HepG2 (cell line): ENCODE measurements around the gene SNX27. TPM values are rescaled to one million over a fixed set of nuclear protein-coding genes. Genes with fewer than 3 reads are reported as not detected.
A peak's percentile ranks its signal among the peaks of the same experiment; 100 is the strongest.

Experiments used
- ATAC-seq: fragments of 200-7000 bp; cut with Tn5 transposase; 3 replicates; pipeline ENCODE4 v1.9.1; 2020; ENCODE audit warnings: mild to moderate bottlenecking, moderate library complexity
- BruUV-seq: library from RNA; stranded (reverse); fragments of 400-500 nt; replicated peaks from 2 replicates; lab custom pipeline; 2021; lab: Mats Ljungman, UMichigan
- CTCF ChIA-PET: fragments of 300-600 bp; formaldehyde crosslinking; extraction: SDS; loops from one replicate; lab custom pipeline; 2021; ENCODE audit warnings: low total read pairs, inconsistent platforms, low intra/inter-chr PET ratio; lab: Yijun Ruan, JAX
- POLR2A ChIA-PET: fragments of 350-600 bp; sonication (Branson Sonifier 250); formaldehyde crosslinking; loops from one replicate; lab custom pipeline; 2020; ENCODE audit warnings: antibody characterized with exemption, inconsistent platforms; lab: Yijun Ruan, JAX
- DNase-seq: peaks from one replicate; pipeline ENCODE4 v3.0.0-alpha.2; 2015; ENCODE audit warnings: low spot score
- FAIRE-seq: peaks from 3 replicates; lab custom pipeline; 2011; peaks lifted over from hg19 to GRCh38; lab: Jason Lieb, UNC
- H2AFZ ChIP-seq: one replicate; pipeline ENCODE4 v1.6.1; 2011; ENCODE audit warnings: low read length, inconsistent platforms
- H3K27ac ChIP-seq: fragments of 300-600 bp; 3 replicates; pipeline ENCODE4 v1.8.0; 2011; ENCODE audit warnings: mixed run types, mild to moderate bottlenecking, mixed read lengths, low read length, inconsistent platforms; ENCODE audit not compliant: insufficient read depth; ENCODE audit errors: extremely low read length
- H3K27me3 ChIP-seq, 2 experiments: fragments of 200-600 bp in 1 of 2; 2 replicates in 1 of 2; 3 replicates in 1 of 2; pipeline versions ENCODE4 v1.6.0 to v1.8.0; 2011; ENCODE audit warnings: low read length in 2 of 2, mild to moderate bottlenecking in 2 of 2, moderate library complexity in 2 of 2, inconsistent platforms in 1 of 2; ENCODE audit not compliant: insufficient read depth in 2 of 2, control insufficient read depth in 1 of 2
- H3K36me3 ChIP-seq, 2 experiments: fragments of 200-600 bp in 1 of 2; replicated peaks in 1 of 2; 2 replicates in 1 of 2; 3 replicates in 1 of 2; pipeline versions ENCODE4 v1.5.1 to v1.8.0; 2011; ENCODE audit warnings: low read length in 2 of 2, inconsistent platforms in 1 of 2; ENCODE audit not compliant: insufficient read depth in 2 of 2, control insufficient read depth in 1 of 2
- H3K4me1 ChIP-seq: 2 replicates; pipeline ENCODE4 v1.5.1; 2012; ENCODE audit warnings: low read length, inconsistent platforms; ENCODE audit not compliant: insufficient read depth
- H3K4me2 ChIP-seq: 2 replicates; pipeline ENCODE4 v1.6.0; 2011; ENCODE audit warnings: low read depth, low read length, inconsistent platforms
- H3K4me3 ChIP-seq, 3 experiments: fragments of 200-600 bp in 1 of 3; sonication (generic), shearing (Covaris generic) in 1 of 3; replicated peaks in 1 of 3; 2 replicates each; pipeline ENCODE4 v1.5.1; 2011 to 2016; ENCODE audit warnings: low read length in 3 of 3, inconsistent platforms in 2 of 3, low read depth in 2 of 3, mild to moderate bottlenecking in 2 of 3, control low read depth in 1 of 3, mixed read lengths in 1 of 3; ENCODE audit not compliant: insufficient read depth in 1 of 3
- H3K79me2 ChIP-seq: one replicate; pipeline ENCODE4 v1.6.1; 2011; ENCODE audit warnings: low read length, inconsistent platforms; ENCODE audit not compliant: insufficient read depth
- H3K9ac ChIP-seq: 2 replicates; pipeline ENCODE4 v1.6.0; 2011; ENCODE audit warnings: mild to moderate bottlenecking, low read depth, low read length, inconsistent platforms; ENCODE audit not compliant: insufficient read depth
- H3K9me3 ChIP-seq: 2 replicates; pipeline ENCODE4 v1.5.1; 2012; ENCODE audit warnings: mild to moderate bottlenecking, low read length
- H4K20me1 ChIP-seq: 2 replicates; pipeline ENCODE4 v1.6.0; 2011; ENCODE audit warnings: inconsistent platforms, mild to moderate bottlenecking, low read length, moderate library complexity; ENCODE audit not compliant: insufficient read depth
- HNF4A ChIP-seq: sonication (generic); formaldehyde crosslinking; IDR thresholded peaks from 2 replicates; pipeline ENCODE4 v1.4.0; 2020; ENCODE audit warnings: missing genetic modification reagents
- PAWR ChIP-seq: sonication (generic); formaldehyde crosslinking; IDR thresholded peaks from 2 replicates; pipeline ENCODE4 v1.4.0; 2020; ENCODE audit warnings: missing genetic modification reagents, mild to moderate bottlenecking, borderline replicate concordance
- RAD51 ChIP-seq: fragments of 450-650 bp; IDR thresholded peaks from 2 replicates; pipeline ENCODE4 v1.6.1; 2016; ENCODE audit warnings: borderline replicate concordance
- ZNF121 ChIP-seq: sonication (generic); formaldehyde crosslinking; IDR thresholded peaks from 2 replicates; pipeline ENCODE4 v1.5.0; 2020; ENCODE audit warnings: mild to moderate bottlenecking, missing genetic modification reagents
- ZNF724P ChIP-seq: sonication (generic); formaldehyde crosslinking; IDR thresholded peaks from 2 replicates; pipeline ENCODE4 v1.8.0; 2022; ENCODE audit warnings: missing genetic modification reagents, borderline replicate concordance
- WGBS: methylation state at CpG from one replicate; pipeline ENCODE4 v1.1.6; 2017; ENCODE audit warnings: low lambda C conversion rate; 5-methylcytosine and 5-hydroxymethylcytosine counted together
- in situ Hi-C: cut with HindIII; loops from 2 replicates; pipeline ENCODE4 v1.10.0; 2017; ENCODE audit warnings: low pct_unique_long_range_greater_than_20kb; ENCODE audit not compliant: extremely low pct_ligation_motif_present
- intact Hi-C: fragments of 100-400 bp; cut with micrococcal nuclease; formaldehyde crosslinking; loops from one replicate; pipeline ENCODE4 v1.10.0; 2022; ENCODE audit not compliant: unreplicated experiment
- polyA plus RNA-seq, 8 experiments: library from polyadenylated mRNA; depleted of rRNA in 3 of 8; stranded (reverse) in 7 of 8; unstranded in 1 of 8; fragments of >200 nt; fragmentation: Illumina TruSeq in 4 of 8; extraction: Trizol in 4 of 8; gene quantifications; 2 replicates each; pipeline versions ENCODE4 v1.2.1 to v1.2.3, GENCODE V29; 2011 to 2016; ENCODE audit warnings: low read depth in 4 of 8, missing spikeins in 1 of 8, mixed read lengths in 1 of 8; ENCODE audit not compliant: insufficient read depth in 1 of 8
- total RNA-seq, 5 experiments: library from RNA; depleted of rRNA; stranded (reverse); fragments of >200 nt; fragmentation: Illumina TruSeq; extraction: Trizol; gene quantifications; 2 replicates each; pipeline ENCODE4 v1.2.3, GENCODE V29; 2016; ENCODE audit warnings: low read depth in 1 of 5
- TF ChIP-seq, protein P1 (sequence below): IDR thresholded peaks from 2 replicates; pipeline ENCODE4 v1.6.1; 2016; ENCODE audit warnings: low read depth, control low read depth
- TF ChIP-seq, protein P2 (sequence below): sonication (generic); formaldehyde crosslinking; IDR thresholded peaks from 2 replicates; pipeline ENCODE4 v1.9.0; 2021; ENCODE audit warnings: missing genetic modification reagents, borderline replicate concordance

The SNX27 gene
- total and polyA plus RNA-seq, 2 of the 13 experiments (the other 11 are each of a cell fraction or from before 2014, with no cell fraction given), result 14.4 to 17.8 TPM

DNA sequence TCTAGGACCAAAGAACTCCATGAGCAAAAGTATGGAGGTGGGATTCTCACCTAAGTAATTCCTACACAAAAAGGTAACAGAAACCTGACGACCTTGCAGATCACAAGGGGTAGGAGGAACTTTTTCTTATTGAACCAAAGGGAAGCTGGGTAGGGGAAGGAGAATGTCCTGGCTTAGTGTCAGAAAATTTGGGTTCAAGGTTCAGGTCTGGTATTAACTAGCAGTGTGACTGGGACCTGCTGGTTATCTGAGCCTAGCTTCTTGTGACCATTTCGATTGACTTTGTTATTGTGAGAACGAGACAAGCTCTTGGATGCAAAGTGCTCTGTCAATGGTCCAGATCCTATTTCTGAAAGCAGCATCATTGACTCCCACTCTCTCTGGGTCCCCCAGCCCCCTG, 5.0 kb upstream of the SNX27 start:
- Histone ChIP-seq H3K9ac (no peak overlapping the region), H3K4me2 (peak overlapping the region; percentile 43), H3K4me1 (peaks cover 55% of the 10 kb centered on the region), H3K36me3 (no peaks in the 10 kb centered on the region), H3K27me3 (no peaks in the 10 kb centered on the region), H3K79me2 (no peaks in the 10 kb centered on the region), H3K27ac (no peak overlapping the region), H3K9me3 (no peaks in the 10 kb centered on the region), H2AFZ (no peak overlapping the region), H3K4me3 (0 out of 6 replicates have a peak overlapping the region, but pooled peaks of 1 of the 3 experiments have one; percentile 4), H4K20me1 (no peaks in the 10 kb centered on the region)
- intact Hi-C loops (no loop called here), in situ Hi-C loops (no loop called here)
- no peak for ATAC-seq
- WGBS, result 0% methylated on average over 3 of the region's 3 CpGs
- peak; percentile 29 for DNase-seq
- ChIA-PET CTCF (no interaction called here), POLR2A (interaction anchor here (0.9 kb wide), 1 partner anchor 67 kb away, joined by 3 read pairs; the partner anchor contains the start of gene TUFT1)
- BruUV-seq, result no TSS peak
- peak; percentile 28 for FAIRE-seq
- TF ChIP-seq, protein P1, sequence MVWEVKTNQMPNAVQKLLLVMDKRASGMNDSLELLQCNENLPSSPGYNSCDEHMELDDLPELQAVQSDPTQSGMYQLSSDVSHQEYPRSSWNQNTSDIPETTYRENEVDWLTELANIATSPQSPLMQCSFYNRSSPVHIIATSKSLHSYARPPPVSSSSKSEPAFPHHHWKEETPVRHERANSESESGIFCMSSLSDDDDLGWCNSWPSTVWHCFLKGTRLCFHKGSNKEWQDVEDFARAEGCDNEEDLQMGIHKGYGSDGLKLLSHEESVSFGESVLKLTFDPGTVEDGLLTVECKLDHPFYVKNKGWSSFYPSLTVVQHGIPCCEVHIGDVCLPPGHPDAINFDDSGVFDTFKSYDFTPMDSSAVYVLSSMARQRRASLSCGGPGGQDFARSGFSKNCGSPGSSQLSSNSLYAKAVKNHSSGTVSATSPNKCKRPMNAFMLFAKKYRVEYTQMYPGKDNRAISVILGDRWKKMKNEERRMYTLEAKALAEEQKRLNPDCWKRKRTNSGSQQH (CRISPR knock-in tag), result no peak
- TF ChIP-seq PAWR (CRISPR knock-in tag) (no peak), HNF4A (peak; percentile 24; the same call in 1 of the 2 replicates), RAD51 (no peak), ZNF724P (CRISPR knock-in tag) (peak; percentile 96; the same call in 1 of the 2 replicates)

DNA sequence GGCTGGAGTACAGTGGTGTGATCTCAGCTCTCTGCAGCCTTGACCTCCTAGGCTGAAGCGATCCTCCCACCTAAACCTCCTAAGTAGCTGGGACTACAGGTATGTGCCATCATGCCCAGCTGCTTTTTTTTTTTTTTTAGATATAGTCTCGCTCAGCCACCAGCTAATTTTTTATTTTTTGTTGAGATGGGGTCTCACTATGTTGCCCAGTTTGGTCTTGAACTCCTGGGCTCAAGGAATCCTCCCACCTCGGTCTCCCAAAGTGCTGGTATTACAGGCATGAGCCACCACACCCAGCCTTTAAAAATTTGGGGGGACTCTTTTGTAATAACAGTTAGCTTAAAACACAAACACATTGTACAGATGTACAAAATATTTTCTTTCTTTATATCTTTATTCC, 1.7 kb upstream of the SNX27 start:
- Histone ChIP-seq H3K27ac (no peak overlapping the region), H4K20me1 (no peaks in the 10 kb centered on the region), H2AFZ (no peak overlapping the region), H3K9me3 (no peaks in the 10 kb centered on the region), H3K4me2 (no peak overlapping the region), H3K27me3 (no peaks in the 10 kb centered on the region)
- in situ Hi-C loops (no loop called here), intact Hi-C loops (no loop called here)
- CTCF ChIA-PET, result no interaction called here
- 96% methylated on average over 3 of the region's 3 CpGs for WGBS
- TF ChIP-seq ZNF121 (CRISPR knock-in tag), result peak; percentile 64
- TF ChIP-seq, protein P2, sequence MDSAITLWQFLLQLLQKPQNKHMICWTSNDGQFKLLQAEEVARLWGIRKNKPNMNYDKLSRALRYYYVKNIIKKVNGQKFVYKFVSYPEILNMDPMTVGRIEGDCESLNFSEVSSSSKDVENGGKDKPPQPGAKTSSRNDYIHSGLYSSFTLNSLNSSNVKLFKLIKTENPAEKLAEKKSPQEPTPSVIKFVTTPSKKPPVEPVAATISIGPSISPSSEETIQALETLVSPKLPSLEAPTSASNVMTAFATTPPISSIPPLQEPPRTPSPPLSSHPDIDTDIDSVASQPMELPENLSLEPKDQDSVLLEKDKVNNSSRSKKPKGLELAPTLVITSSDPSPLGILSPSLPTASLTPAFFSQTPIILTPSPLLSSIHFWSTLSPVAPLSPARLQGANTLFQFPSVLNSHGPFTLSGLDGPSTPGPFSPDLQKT (CRISPR knock-in tag), result no peak
- TF ChIP-seq, all 625 proteins: peak for 1
- FAIRE-seq (no peak), ATAC-seq (no peak), DNase-seq (no peak)
- Histone ChIP-seq H3K4me3 (no peak overlapping the region), H3K79me2 (peaks cover 15% of the 10 kb centered on the region), H3K36me3 (no peaks in the 10 kb centered on the region), H3K4me1 (peaks cover 58% of the 10 kb centered on the region), H3K9ac (no peak overlapping the region)
- BruUV-seq, result no TSS peak
- POLR2A ChIA-PET, result interaction anchor here (2.2 kb wide), 1 partner anchor 70 kb away, joined by 16 read pairs; the partner anchor contains the start of gene TUFT1
